HT1080 (cell line): ENCODE data around the gene RFTN2. TPM values are rescaled to one million over a fixed set of nuclear protein-coding genes. Genes with fewer than 3 reads are reported as not detected.
A peak's percentile ranks its signal among the peaks of the same experiment; 100 is the strongest.
"Not testable (repeated sequence)": the region's sequence is repeated elsewhere in the genome, so short reads cannot be mapped to it uniquely, and the experiment has no call there.

ENCODE experiments used
- DNase-seq: peaks from one replicate; pipeline ENCODE4 v3.0.0-alpha.2; 2015; ENCODE audit warnings: low read depth
- polyA plus RNA-seq, 2 experiments: library from polyadenylated mRNA; depleted of rRNA; stranded (reverse); fragments of >200 nt; gene quantifications; 2 replicates each; pipeline ENCODE4 v1.2.3, GENCODE V29; 2015
- total RNA-seq: library from RNA; depleted of rRNA; stranded (reverse); fragments of >200 nt; shearing (Covaris generic); gene quantifications from 2 replicates; pipeline ENCODE4 v1.2.3, GENCODE V29; 2014; rRNA removed

The RFTN2 gene, protein sequence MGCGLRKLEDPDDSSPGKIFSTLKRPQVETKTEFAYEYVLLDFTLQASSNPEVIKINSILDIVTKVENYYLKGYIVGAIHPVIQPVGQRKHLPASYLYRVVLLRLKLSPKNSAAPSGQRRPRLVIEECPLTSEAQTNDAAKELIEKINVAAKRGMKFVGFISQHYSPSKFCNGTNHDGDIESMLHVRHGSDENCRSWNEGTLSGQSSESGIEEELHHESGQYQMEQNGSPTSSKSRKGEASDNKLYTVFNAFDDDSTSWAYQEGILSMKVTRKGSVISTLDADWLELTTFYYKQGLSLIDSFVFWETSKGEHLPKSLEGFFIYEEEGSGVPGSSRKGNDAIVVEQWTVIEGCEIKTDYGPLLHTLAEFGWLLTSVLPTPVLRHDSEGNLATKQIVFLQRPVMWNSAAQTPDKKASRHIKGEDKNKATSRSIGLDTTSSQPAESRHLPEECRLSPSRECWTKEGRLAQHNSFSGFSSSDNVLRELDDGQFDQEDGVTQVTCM
- not detected in 2 replicates for total RNA-seq
- polyA plus RNA-seq (2015; cell fraction: cytosol; rRNA removed), result not detected in 2 replicates
- polyA plus RNA-seq (2015; cell fraction: nucleus; rRNA removed), result not detected in 2 replicates

DNA sequence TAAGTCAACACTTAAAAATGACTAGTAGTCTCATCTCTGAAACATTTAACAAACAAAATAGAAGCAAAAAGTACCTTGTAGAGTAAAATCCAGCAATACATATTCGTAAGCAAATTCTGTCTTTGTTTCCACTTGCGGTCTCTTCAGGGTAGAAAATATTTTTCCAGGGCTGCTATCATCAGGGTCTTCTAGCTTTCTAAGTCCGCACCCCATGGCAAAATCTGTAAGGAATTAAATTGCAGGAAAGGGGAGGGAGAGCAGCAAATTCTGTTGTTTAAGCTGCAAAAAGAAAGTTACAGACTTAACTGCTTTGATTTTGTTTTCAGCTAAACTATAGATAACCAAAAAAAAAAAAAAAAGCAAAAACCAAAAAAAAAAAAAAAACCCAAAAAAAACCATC, at the start of gene RFTN2:
TSS of gene RFTN2 (minus strand) at position 342 of the 400 bp plus-strand sequence. CDS start at position 213, 129 bp downstream.
- no peak for DNase-seq

DNA sequence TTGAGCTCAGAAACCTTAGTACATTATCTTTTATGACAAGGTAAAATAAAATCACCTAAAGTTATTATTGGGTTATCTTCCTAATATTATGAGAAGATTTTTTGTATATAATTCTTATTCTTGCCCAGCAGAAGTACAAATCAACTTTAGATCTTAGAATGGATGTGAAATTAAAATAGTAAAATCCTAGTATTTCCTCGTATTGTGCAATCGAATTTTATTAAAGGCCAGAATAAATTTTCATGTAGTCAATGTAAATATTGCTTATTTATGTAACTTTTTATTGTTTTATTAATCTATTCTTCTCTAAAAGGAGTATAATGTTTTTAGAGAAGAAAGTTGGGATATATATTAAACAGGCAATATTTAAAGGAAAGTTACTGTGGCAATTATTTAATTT, 42.5 kb upstream of the RFTN2 start:
- DNase-seq, result no peak

DNA sequence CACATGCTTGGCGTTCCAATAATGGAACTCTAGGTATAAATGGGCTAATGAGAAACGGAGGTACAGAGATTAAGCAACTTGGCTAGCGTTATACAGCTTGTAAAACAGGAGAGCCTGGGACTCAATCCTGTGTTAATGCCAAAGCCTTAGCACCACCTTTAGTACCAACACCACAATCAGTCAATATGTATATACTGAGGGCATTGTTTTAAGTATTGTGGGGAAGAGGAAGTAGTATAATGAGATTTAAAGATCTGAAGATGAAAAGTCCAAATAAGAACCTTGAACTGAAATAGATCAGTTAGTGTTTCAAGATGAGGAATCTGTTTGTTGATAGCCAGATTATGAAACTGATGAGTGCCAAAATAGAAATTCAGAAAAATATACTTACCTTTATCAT, 37.9 kb upstream of the RFTN2 start:
- DNase-seq, result no peak

DNA sequence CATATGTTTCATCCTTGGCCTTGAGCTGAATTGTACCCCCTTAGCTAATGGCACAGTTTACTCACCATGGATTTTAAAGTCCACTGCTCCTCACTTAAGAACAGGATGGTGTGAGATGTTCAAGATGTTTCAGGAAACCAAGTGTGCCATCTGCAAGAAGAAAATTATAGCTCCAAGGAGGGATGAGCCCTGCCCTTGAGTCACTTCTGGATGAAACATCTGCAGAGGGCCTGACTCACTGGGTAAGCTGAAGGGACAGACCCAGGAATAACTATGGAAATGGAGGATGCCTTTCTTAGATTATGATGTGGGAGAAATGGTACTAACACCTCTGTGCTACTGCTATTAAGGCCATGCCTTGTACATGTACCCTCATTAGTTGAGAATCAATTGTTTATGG, 36.2 kb upstream of the RFTN2 start:
- peak; percentile 31 for DNase-seq

DNA sequence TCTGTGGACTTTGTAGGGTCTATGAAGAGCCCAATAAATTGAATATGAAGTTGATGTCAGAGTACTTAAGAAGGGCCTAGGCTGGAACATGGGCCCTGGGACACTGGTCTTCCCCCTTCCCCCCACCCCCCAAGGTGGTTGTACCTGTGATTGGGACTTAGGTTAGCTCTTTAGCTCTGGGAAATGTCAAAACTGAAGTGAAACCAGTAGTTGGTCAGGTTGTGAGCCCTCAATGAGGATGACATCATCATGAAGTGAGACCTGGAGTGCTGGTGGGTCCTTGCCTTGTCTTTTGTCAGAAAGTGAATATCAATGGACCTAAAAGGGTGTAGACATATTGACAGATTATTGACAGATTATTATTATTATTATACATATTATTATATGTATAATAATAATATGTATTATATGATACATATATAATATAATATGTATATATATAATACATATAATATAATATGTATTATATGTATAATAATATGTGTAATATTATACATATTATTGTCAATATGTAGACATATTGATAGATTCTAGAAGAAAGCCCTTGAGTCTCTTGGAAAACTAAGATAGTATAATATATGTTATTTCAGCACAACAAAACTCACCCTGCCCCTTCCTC, 35.1 kb upstream of the RFTN2 start:
- no peak for DNase-seq

DNA sequence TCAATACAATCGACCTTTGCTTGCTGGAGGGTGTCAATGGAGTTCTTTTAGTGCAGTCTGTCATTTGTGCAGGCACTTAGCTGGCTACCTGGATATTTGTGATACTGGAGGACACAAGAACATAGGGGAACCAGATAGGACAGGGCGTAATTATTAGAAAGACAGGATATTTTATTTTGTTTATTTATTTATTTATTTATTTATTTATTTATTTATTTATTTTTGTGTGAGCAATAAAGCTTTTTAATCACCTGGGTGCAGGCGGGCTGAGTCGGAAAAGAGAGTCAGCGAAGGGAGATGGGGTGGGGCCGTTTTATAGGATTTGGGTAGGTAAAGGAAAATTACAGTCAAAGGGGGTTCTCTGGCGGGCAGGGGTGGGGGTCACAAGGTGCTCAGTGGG, 33.8 kb upstream of the RFTN2 start:
- DNase-seq, result not testable (repeated sequence)

DNA sequence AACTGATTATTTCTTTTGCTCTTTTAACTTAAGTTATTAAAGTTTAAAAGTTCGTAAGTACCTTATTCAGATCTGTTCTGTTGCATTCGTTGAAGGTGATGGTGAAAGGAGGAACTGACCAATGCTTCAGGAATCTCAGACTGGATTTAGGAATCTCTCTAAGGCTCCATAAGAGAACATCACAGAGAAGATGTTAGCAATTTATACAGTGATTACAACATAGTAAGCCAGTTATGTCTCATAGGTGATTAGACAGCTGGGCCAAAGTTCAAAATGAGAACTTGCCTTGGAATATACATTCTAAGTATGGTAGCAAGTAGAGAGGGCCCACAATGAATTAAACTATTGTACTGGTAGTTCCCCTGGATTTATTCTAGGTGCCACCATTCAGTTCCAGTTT, 32.9 kb upstream of the RFTN2 start:
- peak; percentile 57 for DNase-seq

DNA sequence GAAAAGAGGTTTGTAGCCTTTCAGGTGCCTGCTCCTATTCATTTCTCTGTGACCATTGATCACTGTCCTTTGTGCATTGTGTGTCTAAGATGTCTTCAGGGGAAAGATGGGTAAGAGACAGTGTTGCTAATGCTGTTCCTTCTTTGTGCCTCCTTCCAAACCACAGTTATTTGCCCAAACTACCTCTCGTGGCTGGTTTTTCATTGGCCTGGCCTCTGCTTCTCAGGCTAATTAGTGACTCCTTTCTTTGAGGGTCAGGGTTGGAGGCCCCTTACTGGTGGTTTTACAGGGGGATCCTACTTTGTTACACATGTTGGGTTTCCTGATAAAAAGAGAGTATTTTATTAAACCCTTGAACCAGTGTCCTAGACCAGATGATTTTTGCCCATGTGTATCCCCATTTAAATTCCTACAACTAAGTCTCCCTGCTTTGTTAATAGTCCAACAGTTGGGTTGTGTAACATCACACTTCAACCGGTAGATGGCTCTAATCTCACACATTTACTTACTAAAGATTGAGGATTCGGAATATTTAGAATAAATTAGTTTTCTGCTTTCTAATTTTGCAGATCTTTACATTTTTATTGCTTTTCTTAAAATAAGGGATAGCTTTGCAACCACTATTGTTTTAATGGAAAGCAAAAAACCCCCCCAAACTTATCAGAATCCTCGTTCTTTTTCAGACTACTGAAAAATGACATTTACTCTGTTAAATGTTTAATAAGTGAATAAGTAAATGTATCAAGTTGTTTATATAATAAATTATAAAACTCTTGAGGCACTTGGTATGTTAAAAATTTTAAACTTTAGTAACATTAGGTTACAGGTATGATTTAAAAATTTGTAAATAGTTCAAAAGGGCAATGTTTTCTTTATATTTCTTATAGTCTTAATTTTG, 32.2 kb upstream of the RFTN2 start:
- DNase-seq, result peak; percentile 48

DNA sequence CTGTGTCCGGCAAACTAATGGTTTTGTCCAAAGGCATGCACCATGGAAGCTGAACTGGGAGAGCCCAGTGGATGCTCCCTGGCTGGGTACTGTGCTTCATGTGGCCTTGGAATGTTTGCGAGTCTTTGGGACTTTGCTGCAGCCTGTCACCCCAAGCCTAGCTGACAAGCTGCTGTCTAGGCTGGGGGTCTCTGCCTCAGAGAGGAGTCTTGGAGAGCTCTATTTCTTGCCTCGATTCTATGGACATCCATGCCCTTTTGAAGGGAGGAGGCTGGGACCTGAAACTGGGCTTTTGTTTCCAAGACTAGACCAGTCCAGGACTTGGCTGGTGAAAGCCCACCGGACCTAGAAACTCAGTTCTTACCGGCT, 31.4 kb upstream of the RFTN2 start:
- no peak for DNase-seq

DNA sequence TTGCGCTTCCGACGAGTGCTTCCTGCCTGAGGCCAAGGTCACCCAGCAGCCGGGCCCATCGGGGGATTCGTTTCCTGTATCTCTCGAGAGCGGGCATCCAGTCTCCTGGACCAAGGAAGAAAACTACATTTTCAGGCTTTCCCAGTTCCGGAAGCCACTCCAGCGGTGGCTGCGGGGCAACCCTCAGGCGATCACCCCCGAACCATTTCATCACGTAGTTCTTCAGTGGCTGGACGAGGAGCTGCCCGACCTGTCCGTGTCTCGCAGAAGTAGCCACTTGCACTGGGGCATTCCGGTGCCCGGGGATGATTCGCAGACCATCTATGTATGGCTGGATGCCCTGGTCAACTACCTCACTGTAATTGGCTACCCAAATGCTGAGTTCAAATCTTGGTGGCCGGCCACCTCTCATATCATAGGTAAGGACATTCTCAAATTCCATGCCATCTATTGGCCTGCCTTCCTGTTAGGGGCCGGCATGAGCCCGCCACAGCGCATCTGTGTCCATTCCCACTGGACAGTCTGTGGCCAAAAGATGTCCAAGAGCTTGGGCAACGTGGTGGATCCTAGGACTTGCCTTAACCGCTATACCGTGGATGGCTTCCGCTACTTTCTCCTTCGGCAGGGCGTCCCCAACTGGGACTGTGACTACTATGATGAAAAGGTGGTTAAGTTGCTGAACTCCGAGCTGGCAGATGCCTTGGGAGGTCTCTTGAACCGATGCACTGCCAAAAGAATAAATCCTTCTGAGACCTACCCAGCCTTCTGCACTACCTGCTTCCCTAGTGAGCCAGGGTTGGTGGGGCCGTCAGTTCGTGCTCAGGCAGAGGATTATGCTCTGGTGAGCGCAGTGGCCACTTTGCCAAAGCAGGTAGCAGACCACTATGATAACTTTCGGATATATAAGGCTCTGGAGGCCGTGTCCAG, 30.8 kb upstream of the RFTN2 start:
- peak; percentile 7 for DNase-seq

DNA sequence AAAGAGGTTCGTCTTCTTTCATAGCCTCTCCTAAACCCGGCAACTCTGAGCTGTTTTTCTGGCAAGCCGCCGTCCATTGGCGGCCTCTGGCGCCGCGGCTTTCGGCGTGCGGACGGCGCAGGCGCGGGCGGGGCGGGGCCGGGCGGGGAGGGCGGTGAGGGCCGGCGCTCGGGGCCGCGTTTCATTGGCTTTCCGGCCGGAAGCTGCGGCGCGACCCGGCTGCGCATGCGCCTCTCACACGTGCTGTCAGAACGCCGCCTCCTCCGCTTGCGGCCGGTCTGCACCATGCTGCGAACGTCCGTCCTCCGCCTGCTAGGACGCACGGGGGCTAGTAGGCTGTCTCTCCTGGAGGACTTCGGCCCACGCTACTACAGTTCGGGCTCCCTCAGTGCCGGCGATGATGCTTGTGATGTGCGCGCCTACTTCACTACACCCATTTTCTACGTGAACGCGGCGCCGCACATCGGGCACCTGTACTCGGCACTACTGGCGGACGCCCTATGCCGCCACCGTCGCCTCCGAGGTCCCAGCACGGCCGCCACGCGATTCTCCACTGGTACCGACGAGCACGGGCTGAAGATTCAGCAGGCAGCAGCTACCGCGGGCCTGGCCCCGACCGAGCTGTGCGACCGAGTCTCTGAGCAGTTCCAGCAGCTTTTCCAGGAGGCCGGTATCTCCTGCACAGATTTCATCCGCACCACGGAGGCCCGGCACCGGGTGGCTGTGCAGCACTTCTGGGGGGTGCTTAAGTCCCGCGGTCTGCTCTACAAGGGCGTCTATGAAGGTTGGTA, 29.9 kb upstream of the RFTN2 start, which contains the start of gene MARS2:
TSS of gene MARS2 (plus strand) at position 249 of the 791 bp plus-strand sequence. CDS start at position 286, 37 bp downstream.
- DNase-seq, result peak; percentile 88

DNA sequence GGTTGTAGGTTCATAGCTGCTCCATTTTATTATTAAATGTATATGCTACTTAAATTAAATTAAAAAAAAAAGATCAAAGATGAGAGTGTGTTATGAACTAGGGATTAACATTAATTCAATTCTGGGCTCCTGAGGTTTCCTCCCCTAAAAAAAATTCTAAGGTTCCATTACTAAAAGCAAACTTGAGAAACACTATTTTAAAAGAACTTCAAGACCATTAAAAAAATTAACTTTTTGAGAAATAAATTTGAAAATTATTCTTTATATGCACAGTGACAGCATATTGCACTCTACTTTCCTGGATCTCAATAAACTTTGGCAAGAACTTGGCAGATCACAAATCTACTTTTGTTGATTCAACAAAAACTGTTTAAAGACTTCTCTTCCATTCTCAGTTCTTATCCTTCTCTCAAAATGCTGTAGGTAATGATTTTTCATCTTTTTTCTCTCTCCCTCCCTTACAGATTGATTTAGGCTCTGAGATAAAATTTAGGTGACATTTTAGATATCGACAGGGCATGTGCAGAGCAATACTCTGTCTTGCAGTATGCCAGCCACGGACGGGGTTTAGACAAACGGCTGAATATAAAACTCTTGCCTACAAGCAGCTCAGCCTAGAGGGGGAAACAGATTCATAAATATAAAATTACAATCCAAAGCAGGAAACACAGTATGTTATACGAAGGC, 29.2 kb upstream of the RFTN2 start:
- DNase-seq, result no peak

DNA sequence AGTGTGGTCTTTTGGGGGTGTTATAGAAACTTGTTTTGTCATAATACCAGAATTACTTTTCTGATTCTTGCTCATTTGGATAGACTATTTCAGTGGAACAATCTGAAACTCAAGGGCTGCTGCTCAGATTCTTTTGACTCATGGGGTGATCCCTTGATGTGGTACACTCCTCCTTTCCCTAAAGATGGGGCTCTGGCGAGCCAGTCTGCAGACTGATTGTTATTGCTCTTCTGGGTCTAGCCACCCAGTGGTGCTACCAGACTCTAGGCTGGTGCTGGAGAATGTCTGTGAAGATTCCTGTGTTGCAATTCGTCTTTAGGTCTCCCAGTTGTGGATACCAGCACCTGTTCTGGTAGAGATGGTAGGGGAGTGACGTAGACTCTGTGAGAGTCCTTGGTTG, 25.6 kb upstream of the RFTN2 start:
- DNase-seq, result no peak

DNA sequence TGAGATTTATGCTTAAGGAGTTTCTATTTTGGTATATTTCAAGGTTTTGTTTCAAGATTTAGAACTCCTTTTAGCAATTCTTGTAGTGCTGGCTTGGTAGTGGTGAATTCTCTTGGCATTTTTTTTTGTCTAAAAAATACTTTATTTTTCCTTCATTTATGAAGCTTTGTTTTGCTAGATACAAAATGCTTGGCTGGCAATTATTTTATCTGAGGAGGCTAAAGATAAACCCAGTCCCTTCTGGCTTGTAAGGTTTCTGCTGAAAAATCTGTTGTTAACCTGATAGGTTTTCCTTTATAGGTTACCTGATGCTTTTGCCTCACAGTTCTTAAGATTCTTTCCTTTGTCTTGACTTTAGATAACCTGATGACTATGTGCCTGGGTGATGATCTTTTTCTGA, 24.3 kb upstream of the RFTN2 start:
- DNase-seq, result not testable (repeated sequence)

DNA sequence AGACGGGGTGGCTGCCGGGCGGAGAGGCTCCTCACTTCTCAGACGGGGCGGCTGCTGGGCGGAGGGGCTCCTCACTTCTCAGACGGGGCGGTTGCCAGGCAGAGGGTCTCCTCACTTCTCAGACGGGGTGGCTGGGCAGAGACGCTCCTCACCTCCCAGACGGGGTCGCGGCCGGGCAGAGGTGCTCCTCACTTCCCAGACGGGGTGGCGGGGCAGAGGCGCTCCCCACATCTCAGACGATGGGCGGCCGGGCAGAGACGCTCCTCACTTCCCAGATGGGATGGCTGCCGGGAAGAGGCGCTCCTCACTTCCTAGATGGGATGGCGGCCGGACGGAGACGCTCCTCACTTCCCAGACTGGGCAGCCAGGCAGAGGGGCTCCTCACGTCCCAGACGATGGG, 21.2 kb upstream of the RFTN2 start:
- not testable (repeated sequence) for DNase-seq

DNA sequence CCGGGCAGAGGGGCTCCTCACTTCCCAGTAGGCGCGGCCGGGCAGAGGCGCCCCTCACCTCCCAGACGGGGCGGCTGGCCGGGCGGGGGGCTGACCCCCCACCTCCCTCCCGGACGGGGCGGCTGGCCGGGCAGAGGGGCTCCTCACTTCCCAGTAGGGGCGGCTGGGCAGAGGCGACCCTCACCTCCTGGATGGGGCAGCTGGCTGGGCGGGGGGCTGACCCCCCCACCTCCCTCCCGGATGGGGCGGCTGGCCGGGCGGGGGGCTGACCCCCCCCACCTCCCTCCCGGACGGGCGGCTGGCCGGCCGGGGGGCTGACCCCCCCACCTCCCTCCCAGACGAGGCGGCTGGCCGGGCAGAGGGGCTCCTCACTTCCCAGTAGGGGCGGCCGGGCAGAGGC, 20.6 kb upstream of the RFTN2 start:
- not testable (repeated sequence) for DNase-seq

DNA sequence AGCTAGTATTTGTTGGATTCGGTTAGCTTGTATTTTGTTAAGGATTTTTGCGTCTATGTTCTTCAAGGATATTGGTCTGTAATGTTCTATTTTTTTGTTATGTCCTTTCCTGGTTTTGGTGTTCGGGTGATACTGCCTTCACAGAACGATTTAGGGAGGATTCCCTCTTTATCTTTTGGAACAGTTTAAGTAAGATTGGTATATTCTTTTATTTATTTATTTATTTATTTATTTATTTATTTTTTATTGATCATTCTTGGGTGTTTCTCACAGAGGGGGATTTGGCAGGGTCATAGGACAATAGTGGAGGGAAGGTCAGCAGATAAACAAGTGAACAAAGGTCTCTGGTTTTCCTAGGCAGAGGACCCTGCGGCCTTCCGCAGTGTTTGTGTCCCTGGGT, 19.8 kb upstream of the RFTN2 start:
- not testable (repeated sequence) for DNase-seq

DNA sequence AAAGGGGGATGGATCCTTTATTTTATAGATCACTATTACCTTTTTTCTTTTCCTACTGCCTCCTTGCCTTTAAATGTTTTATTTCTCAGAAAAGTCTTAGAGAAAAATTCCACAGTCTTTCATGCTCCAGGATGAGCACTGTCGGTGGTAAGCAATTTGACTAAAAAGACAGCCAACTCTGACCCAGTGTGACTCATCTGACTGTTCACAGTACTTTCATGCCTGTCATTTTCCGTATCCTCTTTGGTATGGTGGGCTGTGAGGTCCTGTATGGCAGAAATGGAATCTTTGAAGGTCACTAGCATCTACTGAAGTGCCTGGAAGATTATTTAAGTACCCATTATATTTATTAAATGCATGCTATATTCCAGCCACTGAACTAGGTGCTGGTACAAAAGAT, 2.1 kb upstream of the RFTN2 start:
- peak; percentile 45 for DNase-seq

DNA sequence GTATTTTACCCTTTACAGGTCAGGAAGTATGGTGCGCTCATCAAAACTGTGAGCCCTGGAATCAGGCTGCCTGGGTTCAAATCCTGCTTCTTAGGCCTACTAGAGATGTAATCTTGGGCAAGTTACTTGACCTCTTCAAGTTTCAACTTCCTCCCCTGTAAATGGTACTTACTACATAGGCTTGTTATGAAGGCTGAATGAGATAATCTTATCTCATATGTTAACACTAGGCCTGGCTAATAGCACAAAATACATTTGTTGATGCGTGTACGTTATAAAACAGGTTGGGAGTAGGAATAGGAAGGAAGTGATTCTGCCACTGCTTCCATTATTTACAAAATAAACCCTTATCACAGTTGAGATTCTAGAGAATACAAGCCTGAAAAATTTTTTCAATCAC, 1.7 kb upstream of the RFTN2 start:
- DNase-seq, result no peak
